HG03460 (cell line): ENCODE measurements around the gene SLC9A5.
A peak's percentile ranks its signal among the peaks of the same experiment; 100 is the strongest.

Experiments used
- ATAC-seq: cut with Tn5 transposase; IDR thresholded peaks from one replicate; pipeline ENCODE4 v1.9.1; 2021; ENCODE audit not compliant: unreplicated experiment

The SLC9A5 gene

DNA sequence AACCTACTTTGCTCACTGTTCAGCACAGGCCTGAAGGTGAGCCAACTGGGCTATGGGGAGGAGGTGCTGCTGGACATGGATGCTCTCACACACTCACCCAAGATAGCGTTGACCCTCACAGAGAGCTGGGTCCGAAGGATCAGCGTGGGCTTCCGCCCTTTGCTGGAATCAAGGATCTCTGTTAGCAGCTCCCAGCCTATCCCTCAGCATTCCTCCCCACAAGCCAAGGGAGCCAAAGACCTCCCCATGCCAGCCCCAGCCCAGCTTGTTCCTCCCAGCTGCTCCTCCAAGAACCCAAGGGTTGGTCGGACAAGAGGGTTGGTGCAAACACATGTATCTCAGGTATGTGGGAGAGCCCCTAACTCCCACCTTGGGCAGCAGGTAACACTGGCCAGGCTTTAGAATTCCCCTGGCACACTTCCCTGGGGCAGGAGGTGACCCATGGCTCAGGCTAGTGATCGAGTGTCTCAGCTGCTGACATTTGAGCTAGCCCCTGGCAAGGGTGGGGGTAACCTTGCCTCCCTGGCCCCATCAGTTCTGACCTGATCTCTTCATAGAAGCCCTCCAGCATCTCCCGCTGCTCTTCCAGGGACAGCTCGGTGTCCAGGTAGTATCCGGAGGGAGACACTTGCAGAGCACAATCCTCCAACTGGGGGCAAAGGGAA, 9.8 kb upstream of the SLC9A5 start:
- no peak for ATAC-seq

- no peak for ATAC-seq
These were observed 8.3 kb upstream of the SLC9A5 start for GRCh38 chr16:67240506-67240905.

- ATAC-seq = no peak
These were observed 7.5 kb upstream of the SLC9A5 start for GRCh38 chr16:67241008-67241900.

- ATAC-seq = no peak
These were observed 6.5 kb upstream of the SLC9A5 start for GRCh38 chr16:67242138-67242730.

DNA sequence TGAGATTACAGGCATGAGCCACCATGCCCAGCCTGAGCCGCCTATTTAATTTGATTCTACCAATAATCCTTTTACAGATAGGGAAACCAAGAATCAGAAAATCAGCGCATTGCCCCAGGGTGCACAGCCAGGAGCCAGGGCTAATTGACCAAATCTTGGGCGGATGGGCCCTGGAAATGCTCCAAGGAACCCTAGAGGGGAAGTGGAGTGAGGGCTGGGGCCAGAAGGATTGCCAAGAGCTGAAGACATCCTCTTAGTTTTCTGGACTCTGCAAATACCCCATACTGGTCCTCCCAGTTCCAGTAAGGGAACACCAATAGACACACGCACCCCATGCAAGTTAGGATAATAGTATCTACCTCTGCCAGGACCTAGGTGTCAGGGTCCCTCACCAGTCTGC, 5.3 kb upstream of the SLC9A5 start:
- ATAC-seq = no peak

GRCh38 chr16:67244387-67245185, 4.2 kb upstream of the SLC9A5 start:
- peak; percentile 47 for ATAC-seq

- ATAC-seq = no peak
These were observed 3.6 kb upstream of the SLC9A5 start for GRCh38 chr16:67245186-67245585.

GRCh38 chr16:67245674-67246080, 3.1 kb upstream of the SLC9A5 start:
- no peak for ATAC-seq

GRCh38 chr16:67246081-67246755, 2.6 kb upstream of the SLC9A5 start:
- ATAC-seq = peak; percentile 24

DNA sequence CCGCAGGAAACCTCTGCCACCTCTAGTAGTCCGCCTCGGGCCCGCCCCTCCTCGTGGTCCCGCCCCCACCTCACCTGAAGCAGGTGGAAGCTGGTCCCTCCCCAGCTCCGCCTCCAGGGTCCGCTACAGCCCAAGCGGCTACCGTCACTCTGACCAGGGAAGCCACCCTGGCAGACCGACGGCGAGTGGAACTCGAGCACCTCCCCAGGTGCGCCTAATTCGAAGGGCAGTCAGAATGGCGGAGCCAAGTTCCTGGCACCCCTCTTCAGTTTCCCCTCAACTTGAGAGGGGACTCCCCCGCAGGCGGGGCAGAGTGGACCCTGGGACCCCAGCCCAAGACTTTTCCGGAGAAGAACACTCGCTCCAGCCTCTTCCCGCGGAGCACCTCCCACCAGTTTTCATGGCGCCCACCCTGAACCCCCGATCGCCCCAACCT, 2.0 kb upstream of the SLC9A5 start:
- peak; percentile 21 for ATAC-seq

GRCh38 chr16:67247192-67248072, 1.3 kb upstream of the SLC9A5 start, which contains the start of gene FHOD1:
Gene FHOD1, minus strand, starts transcription at chr16:67247481. Its CDS starts 71 bp downstream, at chr16:67247410.
- peak; percentile 47 for ATAC-seq

DNA sequence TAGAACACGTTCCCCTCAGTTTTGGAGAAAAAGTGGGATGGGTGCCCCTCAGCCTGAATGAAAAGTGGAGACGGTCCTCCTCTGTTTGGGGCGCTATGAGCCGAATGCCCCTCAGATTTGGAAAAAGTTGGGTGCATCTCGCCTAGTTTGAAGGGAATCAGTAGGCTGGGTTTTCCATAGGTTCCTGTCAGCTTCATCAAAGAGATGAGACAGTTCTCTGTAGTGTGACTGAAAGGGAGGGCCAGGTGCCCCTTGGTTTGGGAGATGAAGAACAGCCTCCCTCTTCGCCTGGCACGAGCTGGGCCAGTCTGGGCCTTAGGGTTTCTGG, 742 bp upstream of the SLC9A5 start:
- ATAC-seq = no peak

GRCh38 chr16:67249178-67250044, 632 bp downstream of the SLC9A5 start:
- no peak for ATAC-seq

GRCh38 chr16:67250045-67250327, 1.2 kb downstream of the SLC9A5 start:
- ATAC-seq = no peak

- no peak for ATAC-seq
These were observed 4.1 kb downstream of the SLC9A5 start for GRCh38 chr16:67252609-67253497.

DNA sequence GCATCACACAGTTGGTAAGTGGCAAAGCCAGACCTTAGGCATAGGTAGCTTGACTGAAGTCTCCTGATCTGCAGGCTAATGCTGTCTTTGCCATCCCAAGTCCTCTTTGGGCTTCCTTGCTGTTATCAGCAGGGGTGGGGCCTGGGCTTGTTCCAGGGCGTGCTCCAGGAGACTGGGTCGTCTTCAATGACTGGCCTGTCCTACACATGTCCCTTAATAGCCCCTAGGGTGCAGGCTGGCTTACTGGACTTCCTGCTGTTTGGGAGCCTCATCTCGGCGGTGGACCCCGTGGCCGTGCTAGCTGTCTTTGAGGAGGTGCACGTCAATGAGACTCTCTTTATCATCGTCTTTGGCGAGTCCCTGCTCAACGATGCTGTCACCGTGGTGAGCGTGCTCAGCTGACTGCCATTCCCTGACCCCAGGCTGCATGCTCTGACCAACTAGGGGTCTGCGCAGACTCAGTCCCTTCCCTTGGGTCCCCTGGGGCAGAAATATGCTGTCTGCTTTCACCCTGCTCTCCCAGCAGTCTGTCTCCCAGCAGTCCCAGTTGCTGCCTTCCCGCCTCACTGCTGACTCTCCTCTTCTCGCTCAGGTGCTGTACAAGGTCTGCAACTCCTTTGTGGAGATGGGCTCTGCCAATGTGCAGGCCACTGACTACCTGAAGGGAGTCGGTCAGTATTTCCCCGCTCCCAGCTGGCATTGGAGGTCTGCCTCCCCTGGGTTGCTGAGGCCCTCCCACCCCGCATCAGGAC, 6.2 kb downstream of the SLC9A5 start:
- no peak for ATAC-seq

- ATAC-seq = no peak
These were observed 6.9 kb downstream of the SLC9A5 start for GRCh38 chr16:67255553-67256221.
